C4-2B (cell line): ENCODE results near the gene CDA.

Source experiments
- ZFX ChIP-seq: fragments of 450-650 bp; IDR thresholded peaks from 2 replicates; pipeline ENCODE4 v1.6.1; 2017
- TF ChIP-seq, protein P1 (sequence below): fragments of 450-650 bp; conservative IDR thresholded peaks from 2 replicates; pipeline ENCODE4 v1.5.1; 2017; ENCODE audit warnings: mild to moderate bottlenecking

DNA sequence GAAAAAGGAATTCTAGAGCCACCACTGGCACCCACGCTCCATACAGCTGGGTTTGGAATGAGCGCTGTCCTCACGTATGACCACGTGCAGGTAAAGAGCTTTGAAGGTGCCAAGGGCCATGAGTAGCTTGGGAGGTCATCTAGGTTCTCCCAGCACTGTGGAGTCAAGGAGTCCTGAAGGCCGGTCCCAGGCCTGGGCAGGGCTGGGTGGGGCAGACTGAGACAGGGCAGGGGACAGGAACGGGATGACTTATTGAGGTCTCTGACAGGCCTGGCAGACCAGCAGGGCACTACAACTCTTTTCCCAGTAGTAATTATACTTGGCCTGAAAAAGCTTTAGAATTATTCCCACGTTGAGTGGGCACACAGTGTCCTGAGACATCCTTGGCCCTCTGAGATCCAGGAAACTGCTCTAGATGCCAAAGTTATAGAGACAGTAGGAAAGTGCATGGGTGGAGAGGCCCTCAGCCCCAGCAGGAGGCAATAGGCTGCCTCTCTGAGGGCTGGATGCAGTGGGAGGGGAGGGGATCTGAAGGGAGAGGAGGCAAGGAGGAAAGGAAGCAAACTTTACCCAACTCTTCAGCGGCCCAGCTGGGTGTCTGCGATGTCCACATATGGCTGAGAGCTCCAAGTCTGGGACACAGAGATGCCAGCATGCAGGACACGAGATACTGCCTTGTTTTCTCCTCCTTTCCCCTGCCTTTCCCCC lies 1.8 kb upstream of the CDA start:
- TF ChIP-seq, protein P1, sequence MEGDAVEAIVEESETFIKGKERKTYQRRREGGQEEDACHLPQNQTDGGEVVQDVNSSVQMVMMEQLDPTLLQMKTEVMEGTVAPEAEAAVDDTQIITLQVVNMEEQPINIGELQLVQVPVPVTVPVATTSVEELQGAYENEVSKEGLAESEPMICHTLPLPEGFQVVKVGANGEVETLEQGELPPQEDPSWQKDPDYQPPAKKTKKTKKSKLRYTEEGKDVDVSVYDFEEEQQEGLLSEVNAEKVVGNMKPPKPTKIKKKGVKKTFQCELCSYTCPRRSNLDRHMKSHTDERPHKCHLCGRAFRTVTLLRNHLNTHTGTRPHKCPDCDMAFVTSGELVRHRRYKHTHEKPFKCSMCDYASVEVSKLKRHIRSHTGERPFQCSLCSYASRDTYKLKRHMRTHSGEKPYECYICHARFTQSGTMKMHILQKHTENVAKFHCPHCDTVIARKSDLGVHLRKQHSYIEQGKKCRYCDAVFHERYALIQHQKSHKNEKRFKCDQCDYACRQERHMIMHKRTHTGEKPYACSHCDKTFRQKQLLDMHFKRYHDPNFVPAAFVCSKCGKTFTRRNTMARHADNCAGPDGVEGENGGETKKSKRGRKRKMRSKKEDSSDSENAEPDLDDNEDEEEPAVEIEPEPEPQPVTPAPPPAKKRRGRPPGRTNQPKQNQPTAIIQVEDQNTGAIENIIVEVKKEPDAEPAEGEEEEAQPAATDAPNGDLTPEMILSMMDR: no peak
- no peak for TF ChIP-seq ZFX
